HG03095 (cell line): Measurements from ENCODE around the gene RNF31.

ENCODE experiments used
- ATAC-seq: cut with Tn5 transposase; IDR thresholded peaks from one replicate; pipeline ENCODE4 v1.9.1; 2021; ENCODE audit warnings: moderate library complexity; ENCODE audit not compliant: unreplicated experiment

Gene RNF31

DNA sequence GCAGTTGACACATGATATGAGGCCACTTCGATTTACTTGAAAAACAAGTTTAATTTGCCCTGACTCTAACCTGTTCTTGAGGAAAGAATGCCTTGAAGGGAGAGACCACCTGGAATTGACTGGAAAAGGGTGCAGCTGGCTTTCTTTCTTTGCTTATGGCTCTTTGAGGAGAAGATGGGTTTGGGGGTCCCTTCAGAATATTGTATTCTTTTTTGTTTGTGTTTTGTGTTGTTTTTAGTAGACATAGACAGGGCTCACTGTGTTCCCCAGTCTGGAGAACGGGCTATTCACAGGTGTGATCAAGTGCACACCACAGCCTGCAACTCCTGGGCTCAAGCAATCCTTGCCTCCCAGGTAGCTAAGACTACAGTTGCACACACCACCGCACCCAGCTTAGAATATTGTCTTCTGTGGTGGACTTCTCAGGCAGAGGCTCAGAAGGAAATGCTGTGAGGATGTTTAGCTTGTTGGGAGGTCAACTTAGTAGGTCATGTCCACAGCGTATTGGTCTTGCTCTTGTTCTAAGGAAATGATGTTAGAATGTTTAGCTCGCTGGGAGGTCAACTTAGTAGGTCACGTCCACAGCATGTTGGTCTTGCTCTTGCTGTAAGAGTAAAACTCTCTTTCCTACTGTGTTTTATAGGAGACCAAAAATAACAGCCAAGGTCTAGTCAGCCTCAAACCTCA, 31.0 kb upstream of the RNF31 start:
- no peak for ATAC-seq

DNA sequence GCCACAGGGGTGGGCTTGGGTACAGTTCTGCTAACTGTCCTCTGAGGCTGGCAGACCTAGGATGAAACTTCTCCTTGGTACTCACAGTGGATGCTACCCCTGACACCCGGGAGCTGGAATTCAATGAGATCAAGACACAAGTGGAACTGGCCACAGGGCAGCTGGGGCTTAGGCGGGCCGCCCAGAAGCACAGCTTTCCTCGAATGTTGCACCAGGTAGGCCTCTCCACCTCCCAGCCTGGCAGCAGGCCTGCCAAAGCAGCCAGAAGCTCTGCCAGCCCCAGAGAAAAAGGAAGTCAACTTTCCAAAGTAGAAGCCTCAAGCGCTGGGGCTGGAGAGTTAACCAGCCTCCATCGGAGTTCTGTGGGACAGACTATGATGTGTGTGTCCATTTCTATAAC, 30.1 kb upstream of the RNF31 start:
- ATAC-seq, result no peak

DNA sequence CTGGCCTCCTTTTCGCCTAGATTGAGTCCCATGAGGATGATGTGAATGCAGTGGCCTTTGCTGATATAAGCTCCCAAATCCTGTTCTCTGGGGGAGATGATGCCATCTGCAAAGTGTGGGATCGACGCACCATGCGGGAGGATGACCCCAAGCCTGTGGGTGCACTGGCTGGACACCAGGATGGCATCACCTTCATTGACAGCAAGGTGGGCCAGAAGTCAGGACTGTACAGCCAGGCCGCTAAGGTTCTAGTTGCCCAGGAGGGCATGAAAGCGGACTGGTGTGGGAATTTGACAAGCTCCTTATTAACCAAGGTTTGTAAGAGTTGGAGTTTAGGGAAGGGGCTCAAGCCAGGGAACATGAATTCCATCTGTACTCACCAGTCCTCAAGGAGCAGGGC, 27.6 kb upstream of the RNF31 start:
- no peak for ATAC-seq

DNA sequence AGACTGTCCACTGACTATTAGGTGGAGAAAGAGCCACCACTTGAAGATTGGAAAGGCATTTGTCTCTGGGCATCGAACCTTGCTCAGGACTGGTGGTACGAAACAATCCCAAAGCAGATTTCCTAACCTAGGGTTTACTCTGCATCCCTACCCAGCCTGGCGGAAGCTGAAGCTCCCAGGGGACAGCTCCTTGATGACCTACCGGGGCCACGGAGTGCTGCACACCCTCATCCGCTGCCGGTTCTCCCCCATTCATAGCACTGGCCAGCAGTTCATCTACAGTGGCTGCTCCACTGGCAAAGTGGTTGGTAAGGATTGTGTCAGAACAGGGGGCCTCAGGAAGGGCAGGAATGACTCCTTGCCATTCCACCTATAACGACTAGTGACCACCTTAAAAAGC, 26.1 kb upstream of the RNF31 start:
- ATAC-seq, result no peak

DNA sequence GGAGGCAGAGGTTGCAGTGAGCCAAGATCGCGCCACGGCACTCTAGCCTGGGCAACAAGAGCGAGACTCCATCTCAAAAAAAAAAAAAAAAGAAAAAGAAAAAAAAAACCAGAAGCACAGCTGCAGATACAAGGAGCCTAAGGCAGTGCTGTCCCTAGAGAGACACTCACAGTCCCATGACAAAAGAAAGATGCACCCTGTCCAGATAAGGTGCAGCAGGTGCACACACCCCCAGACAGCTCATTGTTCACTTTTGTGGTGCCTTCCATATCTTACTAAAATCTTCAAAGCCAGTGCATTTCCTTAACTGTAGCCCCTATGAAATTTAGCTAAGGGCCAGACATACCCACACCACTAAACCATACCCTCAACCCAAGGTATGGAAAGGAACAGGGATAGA, 24.9 kb upstream of the RNF31 start:
- no peak for ATAC-seq

DNA sequence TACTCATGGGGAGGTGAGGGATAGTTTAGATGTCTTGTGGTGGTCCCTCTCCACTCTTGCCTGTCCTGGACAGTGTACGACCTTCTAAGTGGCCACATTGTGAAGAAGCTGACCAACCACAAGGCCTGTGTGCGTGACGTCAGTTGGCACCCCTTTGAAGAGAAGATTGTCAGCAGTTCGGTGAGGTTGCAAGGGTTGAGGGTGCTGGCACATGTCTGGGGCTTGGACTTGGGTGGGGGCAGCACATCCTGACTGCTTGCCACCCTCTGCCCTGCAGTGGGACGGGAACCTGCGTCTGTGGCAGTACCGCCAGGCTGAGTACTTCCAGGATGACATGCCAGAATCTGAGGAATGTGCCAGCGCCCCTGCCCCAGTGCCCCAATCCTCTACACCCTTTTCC, 24.4 kb upstream of the RNF31 start:
- ATAC-seq, result no peak

DNA sequence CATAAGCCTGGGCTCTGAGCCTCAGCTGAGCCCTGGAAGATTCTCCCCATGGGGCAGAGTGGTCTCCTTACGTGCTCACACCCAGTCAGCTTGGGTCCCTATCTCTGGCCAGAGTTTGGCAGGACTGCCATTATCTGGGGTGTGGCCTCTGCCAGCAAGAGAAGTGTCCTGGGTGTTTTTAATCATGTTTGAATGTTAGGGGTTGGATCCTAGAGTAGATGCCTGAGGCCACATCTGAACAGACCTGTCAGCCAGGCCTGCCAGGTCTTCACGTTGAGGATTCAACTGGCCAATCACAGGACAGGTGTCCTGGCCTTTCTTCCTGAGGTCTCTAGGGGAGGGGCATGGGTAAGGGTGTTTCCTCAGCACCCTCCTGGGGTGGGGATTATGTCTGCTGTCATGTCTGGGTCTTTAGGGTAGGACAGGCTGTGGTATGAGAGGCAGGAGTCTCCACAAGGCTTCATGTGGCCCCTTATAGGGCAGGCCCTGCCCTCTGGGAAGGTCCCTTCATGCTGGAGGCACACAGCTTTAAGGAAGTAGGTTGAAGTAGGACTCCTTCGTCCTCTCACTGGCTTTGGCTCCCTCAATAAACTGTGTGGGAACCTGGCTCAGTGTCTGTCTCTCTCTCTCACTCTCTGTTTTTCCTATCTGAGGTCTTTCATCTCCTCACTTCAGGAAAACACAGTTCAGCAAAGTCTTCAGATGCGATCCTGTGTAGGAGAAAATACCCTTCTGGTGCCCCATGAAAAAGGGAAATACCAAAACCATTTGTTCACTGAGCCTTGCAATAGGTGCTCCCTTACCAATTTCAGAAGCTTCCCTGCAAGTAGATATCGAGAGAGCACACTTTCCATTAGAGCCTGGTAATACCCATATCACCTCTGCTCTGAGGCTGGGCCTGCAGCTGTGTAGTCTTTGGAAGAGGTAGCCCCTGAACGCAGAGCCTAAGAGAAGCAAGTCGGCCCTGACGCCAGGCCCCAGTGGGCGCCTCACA, 23.6 kb upstream of the RNF31 start:
- peak; percentile 48 for ATAC-seq

DNA sequence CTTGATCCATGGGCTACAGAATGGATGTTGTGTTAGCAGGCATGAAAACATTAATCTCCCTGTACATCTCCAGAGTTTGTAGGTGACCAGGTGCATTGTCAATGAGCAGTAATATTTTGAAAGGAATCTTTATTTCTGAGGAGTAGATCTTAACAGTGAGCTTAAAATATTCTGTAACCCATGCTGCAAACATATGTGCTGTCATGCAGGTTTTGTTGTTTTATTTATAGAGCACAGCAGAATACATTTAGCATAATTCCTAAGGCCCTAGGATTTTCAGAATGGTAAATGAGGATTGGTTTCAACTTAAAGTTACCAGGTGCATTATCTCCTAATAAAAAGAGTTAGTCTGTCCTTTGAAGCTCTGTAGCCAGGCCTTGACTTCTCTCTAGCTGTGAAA, 20.4 kb upstream of the RNF31 start:
- no peak for ATAC-seq

DNA sequence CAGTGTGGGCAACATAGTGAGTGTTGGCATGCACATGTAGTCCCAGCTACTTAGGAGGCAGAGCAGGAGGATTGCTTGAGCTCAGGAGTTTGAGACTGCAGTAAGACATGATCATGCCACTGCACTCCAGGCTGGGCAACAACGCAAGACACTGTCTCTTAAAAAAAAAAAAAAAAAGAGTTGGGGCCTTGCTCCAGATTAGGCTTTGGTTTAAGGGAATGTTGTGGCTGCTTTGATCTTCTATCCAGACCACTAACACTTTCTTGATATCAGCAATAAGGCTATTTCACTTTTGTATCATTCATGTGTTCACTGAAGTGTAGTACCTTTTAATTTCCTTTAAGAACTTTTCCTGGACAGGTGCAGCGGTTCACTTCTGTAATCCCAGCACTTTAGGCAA, 19.6 kb upstream of the RNF31 start:
- no peak for ATAC-seq

DNA sequence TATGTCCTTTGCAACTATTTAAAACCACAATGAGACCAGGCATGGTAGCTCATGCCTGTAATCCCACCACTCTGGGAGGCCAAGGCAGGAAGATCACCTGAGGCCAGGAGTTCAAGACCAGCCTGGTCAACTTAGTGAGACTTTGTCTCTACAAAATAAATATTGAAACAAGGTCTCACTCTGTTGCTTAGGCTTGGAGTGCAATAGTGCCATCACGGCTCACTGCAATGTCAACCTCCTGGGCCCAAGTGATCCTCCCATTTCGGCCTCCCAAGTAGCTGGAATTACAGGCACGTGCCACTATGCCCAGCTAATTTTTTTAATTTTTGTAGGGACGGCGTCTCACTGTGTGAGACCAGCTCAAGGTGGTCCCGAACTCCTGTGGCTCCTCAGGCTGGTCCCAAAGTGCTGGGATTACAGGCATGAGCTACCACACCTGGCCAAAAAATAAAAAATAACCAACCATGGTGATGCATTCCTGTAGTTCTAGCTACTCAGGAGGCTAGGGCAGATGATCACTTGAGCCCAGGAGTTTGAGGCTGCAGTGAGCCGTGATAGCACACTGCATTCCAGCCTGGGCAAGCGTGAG, 17.8 kb upstream of the RNF31 start:
- ATAC-seq, result no peak

DNA sequence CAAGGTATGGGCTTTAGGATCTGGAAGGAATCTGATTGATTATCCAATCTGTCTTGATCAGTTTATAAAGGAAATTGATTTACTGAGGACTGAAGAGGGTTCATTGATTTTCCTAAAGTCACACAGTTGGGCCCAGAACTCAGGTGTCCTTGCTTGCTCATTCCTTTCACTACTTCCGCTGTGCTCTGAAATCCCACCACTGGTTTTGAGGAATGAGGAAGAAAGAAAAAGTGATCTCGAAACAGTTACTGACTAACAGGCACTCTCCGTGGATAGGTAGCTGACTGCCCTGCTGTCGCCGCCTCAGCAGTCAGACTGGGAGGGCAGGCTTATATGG, 16.9 kb upstream of the RNF31 start, which contains the start of gene FITM1:
Gene FITM1, plus strand, starts transcription at position 280 of the 337 bp plus-strand sequence. CDS start 905 bp downstream, outside the sequence.
- no peak for ATAC-seq

DNA sequence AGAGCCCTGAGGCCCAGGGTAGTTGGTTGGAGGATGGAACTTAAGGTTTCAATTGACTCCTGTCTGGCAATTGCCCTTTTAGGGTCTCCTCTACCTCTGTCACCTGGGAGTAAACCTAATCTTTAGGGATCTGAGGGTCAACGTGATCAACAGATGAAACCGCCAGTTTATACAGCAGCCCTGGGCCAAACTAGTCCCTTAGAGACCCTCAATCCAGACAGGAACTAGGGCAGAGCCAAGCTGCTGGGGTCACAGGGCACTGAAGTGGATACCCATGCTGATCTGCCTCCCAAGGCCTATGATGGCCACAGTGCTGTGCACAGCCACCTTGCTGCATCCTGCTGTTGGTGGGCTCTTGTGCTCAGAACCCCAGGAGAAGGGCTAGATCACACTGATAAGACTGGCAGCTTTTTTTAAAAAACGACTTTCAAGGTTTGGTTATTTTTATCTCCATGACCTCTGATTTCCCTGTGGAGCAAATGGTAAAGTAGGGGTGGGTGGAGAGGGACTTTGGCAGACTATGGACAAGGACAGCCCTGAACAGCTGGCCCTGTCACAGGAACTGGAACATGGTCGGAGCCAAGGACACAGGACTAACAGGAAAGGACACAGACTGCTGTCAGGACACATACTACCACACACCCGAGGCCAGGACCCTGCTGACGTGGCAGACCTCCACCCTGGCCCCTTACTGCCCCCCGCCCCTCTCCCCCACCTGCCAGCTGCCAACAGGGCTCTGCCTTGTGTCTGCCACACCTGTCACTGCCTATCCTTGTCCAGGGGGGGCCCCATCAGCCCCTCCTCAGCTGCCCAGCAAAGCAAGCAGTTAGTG, 16.4 kb upstream of the RNF31 start:
- ATAC-seq, result no peak

DNA sequence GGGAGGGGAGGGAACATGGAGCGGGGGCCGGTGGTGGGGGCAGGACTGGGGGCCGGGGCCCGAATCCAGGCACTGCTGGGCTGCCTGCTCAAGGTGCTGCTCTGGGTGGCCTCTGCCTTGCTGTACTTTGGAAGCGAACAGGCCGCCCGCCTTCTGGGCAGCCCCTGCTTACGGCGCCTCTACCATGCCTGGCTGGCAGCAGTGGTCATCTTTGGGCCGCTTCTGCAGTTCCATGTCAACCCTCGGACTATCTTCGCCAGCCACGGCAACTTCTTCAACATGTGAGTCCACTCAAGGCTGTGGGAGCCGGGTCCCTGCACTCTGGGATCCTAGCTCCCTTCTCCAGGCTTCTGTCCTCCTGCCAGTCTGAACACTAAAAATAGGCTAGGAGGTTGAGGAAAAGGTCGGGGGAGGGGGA, 15.7 kb upstream of the RNF31 start:
- ATAC-seq, result no peak

DNA sequence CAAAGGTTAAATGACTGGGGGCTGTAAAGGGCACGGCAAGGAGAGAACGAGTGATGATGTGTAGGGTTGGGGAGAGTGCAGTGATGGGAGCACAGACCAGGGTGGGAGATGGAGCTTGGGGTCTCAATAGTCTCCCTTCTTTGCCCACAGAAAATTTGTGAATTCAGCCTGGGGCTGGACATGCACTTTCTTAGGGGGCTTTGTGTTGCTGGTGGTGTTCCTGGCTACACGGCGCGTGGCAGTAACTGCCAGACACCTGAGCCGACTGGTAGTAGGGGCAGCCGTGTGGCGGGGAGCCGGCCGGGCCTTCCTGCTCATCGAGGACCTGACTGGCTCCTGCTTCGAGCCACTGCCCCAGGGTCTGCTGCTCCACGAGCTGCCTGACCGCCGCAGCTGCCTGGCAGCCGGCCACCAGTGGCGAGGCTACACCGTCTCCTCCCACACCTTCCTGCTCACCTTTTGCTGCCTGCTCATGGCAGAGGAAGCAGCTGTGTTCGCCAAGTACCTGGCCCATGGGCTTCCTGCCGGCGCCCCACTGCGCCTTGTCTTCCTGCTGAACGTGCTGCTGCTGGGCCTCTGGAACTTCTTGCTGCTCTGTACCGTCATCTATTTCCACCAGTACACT, 15.1 kb upstream of the RNF31 start:
- ATAC-seq, result no peak

DNA sequence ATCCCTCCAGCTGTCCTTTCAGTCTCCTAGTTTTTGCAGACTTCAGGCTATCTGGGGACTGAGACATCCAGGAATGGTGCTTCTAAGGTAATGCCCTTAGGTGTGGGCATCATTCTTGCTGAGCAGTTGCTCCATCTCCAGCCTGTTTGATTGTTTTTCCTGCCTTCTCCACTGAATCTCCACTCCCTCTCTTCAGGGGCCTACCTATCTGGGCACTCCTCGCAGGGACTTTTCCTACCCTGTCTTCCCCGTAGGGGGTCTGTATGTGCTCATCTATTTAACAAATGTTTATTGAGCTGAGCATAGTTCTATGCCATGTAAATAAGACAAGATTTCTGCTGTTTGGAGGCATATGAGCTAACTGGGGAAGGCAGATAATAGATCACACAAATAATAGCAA, 14.3 kb upstream of the RNF31 start:
- no peak for ATAC-seq

DNA sequence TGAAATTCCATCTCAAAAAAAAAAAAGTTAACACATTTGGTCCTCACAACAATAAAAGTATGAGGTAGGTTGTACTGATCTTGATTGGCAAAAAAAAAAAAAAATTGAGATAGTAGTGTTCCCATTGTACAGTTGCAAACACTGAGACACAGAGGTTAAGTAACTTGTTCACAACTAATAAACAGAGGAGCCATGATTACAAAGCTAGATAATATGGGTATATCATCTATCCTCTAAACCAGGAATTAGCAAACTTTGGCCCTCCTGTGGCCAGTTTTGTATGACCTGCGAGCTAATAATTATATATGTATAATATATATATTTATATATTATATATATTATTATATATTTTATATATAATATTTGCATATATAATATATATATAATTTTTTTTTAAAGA, 13.6 kb upstream of the RNF31 start:
- no peak for ATAC-seq

DNA sequence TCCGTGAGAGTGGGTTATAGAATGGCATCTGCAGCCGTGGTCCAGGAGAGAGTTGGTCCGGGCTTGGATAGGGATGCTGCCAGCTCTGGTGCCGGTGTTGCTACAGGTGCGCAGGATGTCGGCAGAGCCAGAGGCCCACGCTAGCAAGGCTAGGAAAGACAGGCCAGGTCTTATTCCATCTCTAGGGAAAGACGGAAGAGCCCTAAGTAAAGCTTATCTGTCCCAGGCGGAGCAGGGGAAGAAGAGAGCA, 11.8 kb upstream of the RNF31 start:
- ATAC-seq, result no peak

DNA sequence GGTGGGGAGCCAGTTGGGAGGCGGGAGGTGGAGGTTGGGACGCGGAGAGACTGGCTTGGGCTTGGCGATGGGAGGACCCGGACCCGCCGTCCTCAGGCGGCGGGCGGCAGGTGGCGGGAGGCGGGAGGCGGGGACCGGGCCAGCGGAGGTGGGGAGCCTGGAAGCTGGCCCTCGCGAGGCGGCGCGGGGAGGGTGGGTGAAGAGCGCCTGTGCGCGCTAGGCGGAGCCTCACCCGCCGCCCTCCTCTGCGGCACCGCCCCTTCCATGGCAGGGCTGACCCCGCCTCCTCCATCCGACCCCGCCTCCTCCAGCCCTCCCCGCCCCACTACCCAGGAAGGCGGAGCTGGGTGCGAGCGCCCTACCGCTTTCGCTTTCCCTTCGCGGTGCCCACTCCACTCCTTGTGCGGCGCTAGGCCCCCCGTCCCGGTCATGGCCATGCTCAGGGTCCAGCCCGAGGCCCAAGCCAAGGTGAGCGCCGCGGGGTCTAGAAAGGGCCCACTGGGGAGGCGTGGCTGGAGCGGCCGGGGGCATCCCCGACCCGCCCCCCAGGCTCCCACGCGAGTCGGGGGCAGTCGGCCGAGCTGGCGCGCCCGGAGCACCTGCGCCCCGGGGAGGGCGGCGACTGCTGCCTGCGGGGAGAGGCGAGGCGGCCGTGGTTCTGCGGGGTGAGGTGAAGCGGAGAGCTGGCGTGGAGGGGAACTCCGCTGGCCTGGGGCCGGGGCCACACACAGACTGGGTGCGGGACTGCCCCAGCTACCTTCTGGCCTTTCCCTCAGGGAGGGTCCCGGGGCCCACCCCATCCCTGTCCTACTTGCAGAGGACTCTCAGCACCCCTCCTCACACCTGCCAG, 11.2 kb upstream of the RNF31 start, which contains the start of gene PSME1:
Gene PSME1, plus strand, starts transcription at position 361 of the 850 bp plus-strand sequence. Its CDS starts 69 bp downstream, at position 430.
- ATAC-seq, result peak; percentile 79

DNA sequence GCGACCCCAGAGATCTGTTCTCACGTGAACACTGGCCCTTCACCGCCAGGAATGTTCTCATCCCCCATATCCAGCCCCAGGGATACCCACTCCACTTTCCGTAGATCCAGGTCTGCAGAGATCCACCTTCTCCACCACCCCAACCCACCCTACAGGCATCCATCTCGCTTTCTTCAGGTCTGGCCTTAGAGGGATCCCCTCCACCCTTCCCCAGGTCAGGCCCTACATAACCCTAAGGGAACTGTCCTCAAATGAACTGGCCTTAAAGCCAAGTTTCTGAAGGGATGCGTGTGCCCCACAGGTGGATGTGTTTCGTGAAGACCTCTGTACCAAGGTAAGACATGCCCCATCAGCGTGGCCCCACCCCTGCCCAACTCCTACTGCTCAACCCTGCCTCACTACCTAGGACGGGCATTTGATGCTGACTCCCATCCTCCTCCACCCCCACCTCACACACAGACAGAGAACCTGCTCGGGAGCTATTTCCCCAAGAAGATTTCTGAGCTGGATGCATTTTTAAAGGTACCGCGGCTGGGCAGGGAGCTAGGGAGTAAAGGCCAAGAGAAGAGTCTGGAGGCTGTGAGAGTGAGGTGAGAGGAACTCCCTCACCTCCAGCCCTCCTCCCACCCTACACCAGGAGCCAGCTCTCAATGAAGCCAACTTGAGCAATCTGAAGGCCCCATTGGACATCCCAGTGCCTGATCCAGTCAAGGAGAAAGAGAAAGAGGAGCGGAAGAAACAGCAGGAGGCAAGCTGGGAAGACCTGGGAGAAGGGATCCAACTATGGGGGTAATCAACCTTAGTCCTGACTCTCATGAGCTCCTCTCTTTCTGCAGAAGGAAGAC, 10.4 kb upstream of the RNF31 start:
- no peak for ATAC-seq
